Measurements from ENCODE around the gene FOXN3. TPM values are rescaled to one million over a fixed set of nuclear protein-coding genes. Genes with fewer than 3 reads are reported as not detected.

Gene FOXN3
- polyA plus RNA-seq, 1 donor (not counting 4 experiments of a cell fraction or from before 2014, with no cell fraction given), result 10.2 TPM

GRCh38 chr14:89406361-89406760, 10.7 kb downstream of the FOXN3 start:
- Histone ChIP-seq H3K4me2 (ENCODE audit: control insufficient read depth, extremely low read depth, insufficient read depth, low read depth, low read length) (no peak overlapping the region), H3K4me1 (ENCODE audit: control insufficient read depth, extremely low read depth, insufficient read depth, low read length) (peaks cover 31% of the 10 kb centered on the region), H3K9ac (ENCODE audit: control insufficient read depth, extremely low read depth, insufficient read depth, low read length) (no peak overlapping the region), H3K9me1 (ENCODE audit: control insufficient read depth, extremely low read depth, insufficient read depth, low read length) (no peaks in the 10 kb centered on the region), H2AFZ (ENCODE audit: control insufficient read depth, low read length) (no peak overlapping the region), H3K27me3 (ENCODE audit: control insufficient read depth, extremely low read depth, insufficient read depth, low read length) (no peaks in the 10 kb centered on the region), H3K79me2 (ENCODE audit: control insufficient read depth, insufficient read depth, low read length) (peaks cover 4% of the 10 kb centered on the region), H3K36me3 (ENCODE audit: control insufficient read depth in 2 of 2, extremely low read depth in 1 of 2, insufficient read depth in 2 of 2, low read length in 2 of 2) (peaks cover 0 to 2% of the 10 kb centered on the region in 2 experiments), H3K4me3 (ENCODE audit: control insufficient read depth in 2 of 3, extremely low read depth in 1 of 3, insufficient read depth in 2 of 3, low read depth in 1 of 3, low read length in 3 of 3) (no peak overlapping the region), H4K20me1 (ENCODE audit: control insufficient read depth, extremely low read depth, insufficient read depth, low read length) (no peaks in the 10 kb centered on the region), H3K9me3 (ENCODE audit: control insufficient read depth, low read depth, low read length) (no peaks in the 10 kb centered on the region), H3K27ac (ENCODE audit: control insufficient read depth, insufficient read depth, low read length) (no peak overlapping the region)
- no peak for FAIRE-seq
- TF ChIP-seq EZH2 (IDR thresholded peaks at IDR 0.05; ENCODE audit: low read length) (no peak), CTCF (optimal IDR thresholded peaks at IDR 0.05 in 1 of 3, IDR thresholded peaks at IDR 0.05 in 1 of 3, conservative IDR thresholded peaks at IDR 0.05 in 1 of 3; ENCODE audit: extremely low read depth in 1 of 3, insufficient read depth in 2 of 3, low read length in 3 of 3) (no peak)
- dilution Hi-C loops (cut with MboI; ENCODE audit: extremely low pct_ligation_motif_present, low sequenced_read_pairs), result no loop called here
- no peak for DNase-seq (ENCODE audit: low read depth, low spot score)

GRCh38 chr14:89405712-89406111, 11.3 kb downstream of the FOXN3 start:
- no peaks in the 10 kb centered on the region for H3K9me3 ChIP-seq (ENCODE audit: control insufficient read depth, low read depth, low read length)
- peaks cover 4% of the 10 kb centered on the region for H3K79me2 ChIP-seq (ENCODE audit: control insufficient read depth, insufficient read depth, low read length)
- no peaks in the 10 kb centered on the region for H3K27me3 ChIP-seq (ENCODE audit: control insufficient read depth, extremely low read depth, insufficient read depth, low read length)
- H4K20me1 ChIP-seq (ENCODE audit: control insufficient read depth, extremely low read depth, insufficient read depth, low read length), result no peaks in the 10 kb centered on the region
- H3K9ac ChIP-seq (ENCODE audit: control insufficient read depth, extremely low read depth, insufficient read depth, low read length), result no peak overlapping the region
- H3K36me3 ChIP-seq (ENCODE audit: control insufficient read depth in 2 of 2, extremely low read depth in 1 of 2, insufficient read depth in 2 of 2, low read length in 2 of 2), result no peaks in the 10 kb centered on the region
- FAIRE-seq (no peak), DNase-seq (ENCODE audit: low read depth, low spot score) (no peak)
- dilution Hi-C loops (cut with MboI; ENCODE audit: extremely low pct_ligation_motif_present, low sequenced_read_pairs), result no loop called here
- no peak overlapping the region for H3K4me2 ChIP-seq (ENCODE audit: control insufficient read depth, extremely low read depth, insufficient read depth, low read depth, low read length)
- H3K27ac ChIP-seq (ENCODE audit: control insufficient read depth, insufficient read depth, low read length), result no peak overlapping the region
- peaks cover 31% of the 10 kb centered on the region for H3K4me1 ChIP-seq (ENCODE audit: control insufficient read depth, extremely low read depth, insufficient read depth, low read length)
- no peak overlapping the region for H2AFZ ChIP-seq (ENCODE audit: control insufficient read depth, low read length)
- H3K9me1 ChIP-seq (ENCODE audit: control insufficient read depth, extremely low read depth, insufficient read depth, low read length), result no peaks in the 10 kb centered on the region
- TF ChIP-seq CTCF (optimal IDR thresholded peaks at IDR 0.05 in 1 of 3, IDR thresholded peaks at IDR 0.05 in 1 of 3, conservative IDR thresholded peaks at IDR 0.05 in 1 of 3; ENCODE audit: extremely low read depth in 1 of 3, insufficient read depth in 2 of 3, low read length in 3 of 3), result no peak
- no peak for TF ChIP-seq EZH2 (IDR thresholded peaks at IDR 0.05; ENCODE audit: low read length)
- H3K4me3 ChIP-seq (ENCODE audit: control insufficient read depth in 2 of 3, extremely low read depth in 1 of 3, insufficient read depth in 2 of 3, low read depth in 1 of 3, low read length in 3 of 3), result no peak overlapping the region
